HFF-Myc (cell line): ENCODE measurements around the gene MSI2.
"Not testable (repeated sequence)": the region's sequence is repeated elsewhere in the genome, so short reads cannot be mapped to it uniquely, and the experiment has no call there.

Source experiments
- DNase-seq: peaks from one replicate; pipeline ENCODE4 v3.0.0-alpha.2; 2011; ENCODE audit warnings: low read depth; ENCODE audit errors: extremely low read depth
- H3K4me3 ChIP-seq: replicated peaks from 2 replicates; pipeline ENCODE4 v1.5.1; 2011; ENCODE audit warnings: low read depth, mild to moderate bottlenecking, control low read depth, low read length
- TF ChIP-seq, protein P1 (sequence below): IDR thresholded peaks from 2 replicates; pipeline ENCODE4 v1.5.1; 2012; ENCODE audit warnings: mild to moderate bottlenecking, low read depth, low read length, control low read depth; ENCODE audit errors: missing control alignments

Gene MSI2

DNA sequence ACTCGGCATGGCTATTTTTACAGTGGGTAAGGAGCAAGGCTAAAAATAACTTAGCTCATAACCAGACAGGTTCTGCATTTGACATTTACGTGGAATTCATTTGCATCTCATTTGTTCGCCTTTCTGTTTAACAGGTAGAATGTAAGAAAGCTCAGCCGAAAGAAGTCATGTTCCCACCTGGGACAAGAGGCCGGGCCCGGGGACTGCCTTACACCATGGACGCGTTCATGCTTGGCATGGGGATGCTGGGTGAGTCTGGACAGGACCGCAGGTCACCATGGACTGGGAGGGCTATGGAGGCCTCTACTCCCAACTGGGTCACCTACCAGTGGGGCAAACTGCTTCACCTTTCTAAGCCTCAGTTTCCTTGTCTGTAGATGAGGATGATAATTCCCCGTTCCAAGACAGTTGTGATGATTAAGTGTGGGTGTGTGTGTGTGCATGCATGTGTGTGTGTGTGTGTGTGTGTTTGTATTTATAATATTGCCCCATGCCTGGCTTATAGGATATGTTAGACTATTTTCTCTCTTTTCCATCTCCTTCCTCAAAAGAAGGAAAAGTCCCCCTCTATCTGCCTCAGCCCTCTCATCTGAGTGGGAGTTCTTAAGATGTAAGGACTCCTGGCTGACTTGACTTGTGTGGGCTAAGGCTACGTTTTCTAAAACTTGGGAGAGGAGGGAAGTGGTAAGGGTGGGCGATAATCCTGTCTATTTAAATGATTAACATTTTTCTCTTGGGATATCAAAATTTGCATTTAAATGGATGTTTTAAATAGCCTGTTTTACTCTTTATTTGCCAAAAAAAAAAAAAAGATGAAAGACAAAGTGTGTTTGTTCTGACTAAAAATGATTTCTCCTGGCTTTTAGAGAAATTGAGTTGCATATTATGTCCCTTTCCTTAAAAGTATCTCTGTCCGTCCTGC lies 359.8 kb downstream of the MSI2 start:
- TF ChIP-seq, protein P1, sequence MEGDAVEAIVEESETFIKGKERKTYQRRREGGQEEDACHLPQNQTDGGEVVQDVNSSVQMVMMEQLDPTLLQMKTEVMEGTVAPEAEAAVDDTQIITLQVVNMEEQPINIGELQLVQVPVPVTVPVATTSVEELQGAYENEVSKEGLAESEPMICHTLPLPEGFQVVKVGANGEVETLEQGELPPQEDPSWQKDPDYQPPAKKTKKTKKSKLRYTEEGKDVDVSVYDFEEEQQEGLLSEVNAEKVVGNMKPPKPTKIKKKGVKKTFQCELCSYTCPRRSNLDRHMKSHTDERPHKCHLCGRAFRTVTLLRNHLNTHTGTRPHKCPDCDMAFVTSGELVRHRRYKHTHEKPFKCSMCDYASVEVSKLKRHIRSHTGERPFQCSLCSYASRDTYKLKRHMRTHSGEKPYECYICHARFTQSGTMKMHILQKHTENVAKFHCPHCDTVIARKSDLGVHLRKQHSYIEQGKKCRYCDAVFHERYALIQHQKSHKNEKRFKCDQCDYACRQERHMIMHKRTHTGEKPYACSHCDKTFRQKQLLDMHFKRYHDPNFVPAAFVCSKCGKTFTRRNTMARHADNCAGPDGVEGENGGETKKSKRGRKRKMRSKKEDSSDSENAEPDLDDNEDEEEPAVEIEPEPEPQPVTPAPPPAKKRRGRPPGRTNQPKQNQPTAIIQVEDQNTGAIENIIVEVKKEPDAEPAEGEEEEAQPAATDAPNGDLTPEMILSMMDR = no peak
- DNase-seq = no peak
- no peak overlapping the region for H3K4me3 ChIP-seq

DNA sequence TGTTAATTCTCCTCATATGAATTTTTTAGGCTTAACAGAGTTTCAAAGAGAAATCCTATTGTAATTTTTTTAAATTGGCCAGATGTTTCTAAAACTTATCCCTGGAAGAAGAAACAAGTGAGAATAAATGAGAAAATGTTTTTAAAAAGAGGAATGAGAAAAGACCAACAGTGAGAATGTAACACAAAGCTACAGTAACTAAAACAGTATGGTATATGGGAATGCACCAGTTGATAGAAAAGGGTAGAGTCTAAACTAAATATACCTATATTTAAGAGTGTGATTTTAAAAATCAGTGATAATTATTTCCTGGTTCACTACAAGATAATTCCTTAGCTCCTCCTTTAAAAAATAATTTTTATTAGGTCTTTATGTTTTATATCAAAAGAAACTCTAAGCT lies 360.9 kb downstream of the MSI2 start:
- no peak for DNase-seq
- TF ChIP-seq, protein P1 = no peak
- H3K4me3 ChIP-seq = no peak overlapping the region

DNA sequence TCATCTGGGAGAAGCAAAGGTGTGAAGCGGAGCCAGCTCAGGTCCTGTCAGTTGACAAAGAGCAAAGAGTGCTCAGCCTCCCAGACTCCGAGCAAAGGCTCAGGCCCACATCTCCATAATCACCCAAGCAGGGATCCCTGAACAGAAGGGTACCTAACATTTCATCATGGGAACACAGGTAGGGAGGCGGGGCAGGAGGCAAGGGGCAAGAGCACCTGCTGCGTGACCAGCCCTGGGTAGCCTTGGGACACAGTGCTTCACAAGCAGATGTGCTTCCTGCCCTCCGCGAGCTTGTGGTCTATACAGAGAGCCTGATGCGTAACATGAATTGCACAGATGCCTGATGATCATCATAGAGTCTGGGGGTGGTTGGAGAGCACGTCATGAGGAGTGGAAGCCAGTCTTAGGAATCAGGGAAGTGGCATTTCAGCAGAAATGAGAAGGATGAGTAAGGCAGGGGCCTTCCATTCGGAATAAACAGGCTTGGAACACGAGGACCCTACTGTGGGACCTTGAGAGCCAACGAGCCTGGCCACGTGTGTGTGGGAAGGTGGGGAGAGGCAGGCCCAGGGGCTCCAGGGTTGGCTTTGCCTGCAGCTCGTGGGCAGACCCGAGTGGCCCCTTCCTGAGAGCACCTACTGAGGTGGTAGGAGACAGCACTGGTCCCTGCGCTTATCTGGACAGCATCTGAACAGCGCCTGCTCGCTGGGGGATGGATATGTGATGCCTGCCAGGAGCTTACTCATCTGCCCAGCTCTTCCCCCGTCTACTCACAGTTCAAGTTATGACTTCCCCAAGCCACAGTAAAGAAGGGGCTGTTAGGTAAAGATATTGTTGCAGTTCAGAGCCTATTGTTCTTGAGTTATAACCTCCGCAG lies 363.0 kb downstream of the MSI2 start:
- no peak overlapping the region for H3K4me3 ChIP-seq
- TF ChIP-seq, protein P1 = no peak
- DNase-seq = no peak

DNA sequence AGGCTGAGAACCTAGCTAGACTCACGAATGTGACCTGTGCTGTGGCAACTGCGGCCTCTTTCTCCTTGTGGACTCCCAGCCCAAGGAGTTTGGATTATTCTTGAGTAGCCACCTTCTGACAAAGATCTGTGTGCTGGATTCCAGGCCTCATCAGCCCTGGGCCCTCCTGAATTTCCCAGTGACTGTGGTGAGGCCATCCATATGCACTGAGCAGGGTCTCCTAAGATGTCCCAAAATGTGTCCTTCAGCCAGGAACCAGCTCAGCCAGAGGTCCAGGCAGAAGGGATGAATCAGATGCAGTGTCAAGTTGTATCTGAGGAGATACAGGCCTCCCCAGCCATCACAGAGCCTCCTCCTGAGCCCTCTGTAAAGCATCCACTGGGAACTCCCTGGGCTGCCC lies 364.3 kb downstream of the MSI2 start:
- DNase-seq = no peak
- no peak overlapping the region for H3K4me3 ChIP-seq
- TF ChIP-seq, protein P1 = no peak

DNA sequence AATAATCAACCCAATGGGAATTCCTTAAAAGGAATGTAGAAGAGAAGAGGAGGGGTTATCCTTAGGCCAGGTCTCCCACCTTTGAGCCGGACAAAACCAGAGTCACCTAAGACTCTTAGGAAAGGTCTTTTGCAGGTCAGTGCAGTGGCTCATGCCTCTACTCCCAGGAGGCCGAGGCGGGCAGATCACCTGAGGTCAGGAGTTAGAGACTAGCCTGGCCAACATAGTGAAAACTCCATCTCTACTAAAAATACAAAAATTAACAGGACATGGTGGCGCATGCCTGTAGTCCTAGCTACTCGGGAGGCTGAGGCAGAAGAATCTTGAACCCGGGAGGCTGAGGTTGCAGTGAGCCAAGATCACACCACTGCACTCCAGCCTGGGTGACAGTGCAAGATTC lies 365.5 kb downstream of the MSI2 start:
- not testable (repeated sequence) for DNase-seq, H3K4me3 ChIP-seq

DNA sequence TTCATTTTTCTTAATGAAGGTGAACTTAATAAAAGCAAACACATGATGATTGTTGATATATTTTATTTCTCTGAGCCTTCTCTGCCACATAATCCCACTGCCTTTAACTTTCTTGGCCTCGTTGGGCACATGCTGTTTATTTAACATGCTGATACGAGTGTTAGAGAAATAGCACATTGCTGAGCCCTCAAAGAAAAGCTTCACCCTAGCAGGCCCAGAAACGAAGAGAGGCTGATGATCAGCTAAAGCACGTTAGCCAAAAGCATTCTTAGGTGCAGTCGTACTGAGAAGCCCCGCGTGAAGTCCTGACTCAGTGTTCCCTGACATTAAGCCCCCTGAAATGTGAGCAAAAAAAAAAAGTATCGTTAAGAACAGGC lies 366.0 kb downstream of the MSI2 start:
- H3K4me3 ChIP-seq = no peak overlapping the region
- TF ChIP-seq, protein P1 = no peak
- no peak for DNase-seq

DNA sequence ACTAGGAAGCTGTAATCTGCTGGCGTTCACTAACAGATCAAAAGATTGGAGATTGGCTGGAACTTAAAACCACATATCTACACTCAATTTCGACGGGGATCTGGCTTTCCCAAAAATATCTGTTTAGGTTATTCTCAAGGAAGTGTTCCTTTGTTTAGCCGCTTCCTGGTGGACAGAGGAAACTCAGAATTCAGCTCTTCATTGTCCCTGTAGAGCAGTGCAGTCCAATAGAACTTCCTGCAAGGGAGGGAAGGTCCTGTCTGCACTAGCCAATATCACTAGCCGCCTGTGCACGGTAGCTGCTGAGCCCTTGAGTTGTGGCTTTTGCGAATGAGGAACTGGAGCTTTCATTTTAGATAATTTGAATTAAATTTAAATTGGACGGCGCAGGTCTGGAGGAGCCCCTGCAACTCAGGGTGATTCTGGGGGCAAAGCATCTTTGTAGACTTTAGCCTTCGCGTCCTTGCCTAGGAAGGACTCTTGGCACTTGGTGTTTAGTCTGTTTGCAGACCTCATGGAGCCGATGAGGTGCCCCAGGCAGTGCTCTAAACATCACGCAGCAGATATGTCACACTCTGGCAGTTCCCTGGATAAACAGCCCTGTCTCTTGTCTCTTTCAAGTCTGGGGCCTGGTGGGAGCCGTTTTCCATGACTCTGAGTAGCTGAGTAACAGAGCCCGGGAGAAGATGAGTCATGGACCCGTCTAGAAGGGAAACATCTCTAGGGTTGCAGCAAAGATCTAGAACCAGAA lies 366.5 kb downstream of the MSI2 start:
- DNase-seq = no peak
- TF ChIP-seq, protein P1 = no peak
- no peak overlapping the region for H3K4me3 ChIP-seq
